KOPT-K1 (cell line): ENCODE measurements around the gene ADM5.

ENCODE experiments used
- H3K27ac ChIP-seq: fragments of 200-600 bp; sonication (generic); 2 replicates; pipeline ENCODE4 v1.5.1; 2016; ENCODE audit warnings: antibody characterized with exemption, mild to moderate bottlenecking, low read depth, low read length; ENCODE audit not compliant: poor library complexity, severe bottlenecking
- H3K36me3 ChIP-seq: fragments of 200-600 bp; sonication (generic); 2 replicates; pipeline ENCODE4 v1.5.1; 2017; ENCODE audit warnings: antibody characterized with exemption, mild to moderate bottlenecking, low read length, moderate library complexity; ENCODE audit not compliant: insufficient read depth
- H3K9me3 ChIP-seq: fragments of 200-600 bp; sonication (generic); 2 replicates; pipeline ENCODE4 v1.5.1; 2017; ENCODE audit warnings: antibody characterized with exemption, low read length, mild to moderate bottlenecking; ENCODE audit not compliant: insufficient read depth, poor library complexity, severe bottlenecking

The ADM5 gene

GRCh38 chr19:49654581-49654980, 34.8 kb upstream of the ADM5 start:
- H3K9me3 ChIP-seq = no peaks in the 10 kb centered on the region
- H3K27ac ChIP-seq = no peak overlapping the region
- H3K36me3 ChIP-seq = peaks cover 94% of the 10 kb centered on the region

- Histone ChIP-seq H3K36me3 (peaks cover 95% of the 10 kb centered on the region), H3K9me3 (no peaks in the 10 kb centered on the region), H3K27ac (no peak overlapping the region)
Observed at GRCh38 chr19:49655570-49656455, 33.6 kb upstream of the ADM5 start.

DNA sequence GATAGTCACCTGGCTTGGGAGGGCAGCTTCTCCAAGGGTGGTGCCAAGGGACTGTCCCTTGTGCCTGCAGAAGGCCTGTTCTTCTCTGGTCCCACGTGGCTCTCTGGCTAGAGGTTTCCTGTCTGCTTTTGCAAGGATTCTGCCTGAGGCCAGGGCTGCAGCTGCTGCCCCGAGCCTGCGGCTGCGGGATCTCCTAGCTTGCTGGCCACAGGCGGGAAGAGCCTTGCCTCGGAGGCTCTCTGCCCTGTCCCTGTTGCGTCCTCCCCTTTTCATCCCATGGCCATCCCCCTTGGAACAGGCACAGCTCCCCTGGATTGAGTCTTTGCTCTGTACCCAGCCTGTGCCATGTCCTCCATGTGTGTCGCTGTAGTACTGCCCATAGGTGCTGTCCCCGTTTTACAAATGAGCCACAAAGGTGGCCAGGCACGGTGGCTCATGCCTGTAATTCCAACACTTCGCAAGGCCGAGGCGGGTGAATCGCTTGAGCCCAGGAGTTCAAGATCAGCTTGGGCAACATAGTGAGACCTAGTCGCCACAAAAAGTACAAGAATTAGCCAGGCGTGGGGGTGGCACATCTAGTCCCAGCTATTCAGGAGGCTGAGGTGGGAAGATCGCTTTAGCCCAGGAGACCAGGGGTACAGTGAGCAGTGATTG, 32.8 kb upstream of the ADM5 start:
- no peak overlapping the region for H3K27ac ChIP-seq
- peaks cover 96% of the 10 kb centered on the region for H3K36me3 ChIP-seq
- no peaks in the 10 kb centered on the region for H3K9me3 ChIP-seq

DNA sequence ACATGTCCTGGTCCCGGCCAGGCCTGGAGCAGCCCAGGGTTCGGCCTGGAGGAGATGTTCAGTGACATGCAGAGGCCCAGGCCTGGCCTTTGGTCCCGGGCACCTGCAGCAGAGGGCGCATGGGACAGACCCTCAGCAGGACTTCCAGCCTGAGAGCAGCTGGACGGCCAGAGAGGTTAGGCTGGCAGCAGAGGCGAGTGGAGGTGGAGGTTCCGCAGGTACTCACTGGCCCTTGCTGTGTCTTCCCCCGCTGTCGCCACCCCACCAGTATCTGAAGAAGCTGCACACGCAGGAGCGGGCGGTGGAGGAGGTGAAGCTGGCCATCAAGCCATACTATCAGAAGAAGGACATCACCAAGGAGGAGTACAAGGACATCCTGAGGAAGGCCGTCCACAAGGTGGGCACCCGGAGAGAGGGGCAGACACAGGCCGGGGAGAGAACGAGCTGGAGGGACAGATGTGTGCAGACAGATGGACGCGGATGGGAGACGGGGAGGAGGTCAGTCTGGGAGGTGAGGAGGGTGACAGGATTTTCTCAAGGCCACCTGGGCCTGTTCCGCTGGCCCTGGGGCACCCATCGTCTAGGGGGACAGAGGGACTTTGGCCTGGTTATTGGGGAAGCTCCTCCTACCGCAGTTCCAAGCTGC, 31.8 kb upstream of the ADM5 start:
- no peak overlapping the region for H3K27ac ChIP-seq
- H3K9me3 ChIP-seq = no peaks in the 10 kb centered on the region
- H3K36me3 ChIP-seq = peaks cover 100% of the 10 kb centered on the region

GRCh38 chr19:49658139-49658517, 31.3 kb upstream of the ADM5 start:
- Histone ChIP-seq H3K36me3 (peaks cover 100% of the 10 kb centered on the region), H3K9me3 (no peaks in the 10 kb centered on the region), H3K27ac (no peak overlapping the region)

GRCh38 chr19:49658566-49659442, 30.6 kb upstream of the ADM5 start:
- Histone ChIP-seq H3K36me3 (peaks cover 96% of the 10 kb centered on the region), H3K9me3 (no peaks in the 10 kb centered on the region), H3K27ac (no peak overlapping the region)

- Histone ChIP-seq H3K36me3 (peaks cover 80% of the 10 kb centered on the region), H3K27ac (no peak overlapping the region), H3K9me3 (no peaks in the 10 kb centered on the region)
Observed at GRCh38 chr19:49660338-49660961, 28.9 kb upstream of the ADM5 start.

GRCh38 chr19:49662011-49662410, 27.4 kb upstream of the ADM5 start:
- H3K9me3 ChIP-seq = no peaks in the 10 kb centered on the region
- peaks cover 64% of the 10 kb centered on the region for H3K36me3 ChIP-seq
- no peak overlapping the region for H3K27ac ChIP-seq

GRCh38 chr19:49663224-49663623, 26.2 kb upstream of the ADM5 start:
- Histone ChIP-seq H3K9me3 (no peaks in the 10 kb centered on the region), H3K36me3 (peaks cover 59% of the 10 kb centered on the region), H3K27ac (peak overlapping the region; percentile 73)

DNA sequence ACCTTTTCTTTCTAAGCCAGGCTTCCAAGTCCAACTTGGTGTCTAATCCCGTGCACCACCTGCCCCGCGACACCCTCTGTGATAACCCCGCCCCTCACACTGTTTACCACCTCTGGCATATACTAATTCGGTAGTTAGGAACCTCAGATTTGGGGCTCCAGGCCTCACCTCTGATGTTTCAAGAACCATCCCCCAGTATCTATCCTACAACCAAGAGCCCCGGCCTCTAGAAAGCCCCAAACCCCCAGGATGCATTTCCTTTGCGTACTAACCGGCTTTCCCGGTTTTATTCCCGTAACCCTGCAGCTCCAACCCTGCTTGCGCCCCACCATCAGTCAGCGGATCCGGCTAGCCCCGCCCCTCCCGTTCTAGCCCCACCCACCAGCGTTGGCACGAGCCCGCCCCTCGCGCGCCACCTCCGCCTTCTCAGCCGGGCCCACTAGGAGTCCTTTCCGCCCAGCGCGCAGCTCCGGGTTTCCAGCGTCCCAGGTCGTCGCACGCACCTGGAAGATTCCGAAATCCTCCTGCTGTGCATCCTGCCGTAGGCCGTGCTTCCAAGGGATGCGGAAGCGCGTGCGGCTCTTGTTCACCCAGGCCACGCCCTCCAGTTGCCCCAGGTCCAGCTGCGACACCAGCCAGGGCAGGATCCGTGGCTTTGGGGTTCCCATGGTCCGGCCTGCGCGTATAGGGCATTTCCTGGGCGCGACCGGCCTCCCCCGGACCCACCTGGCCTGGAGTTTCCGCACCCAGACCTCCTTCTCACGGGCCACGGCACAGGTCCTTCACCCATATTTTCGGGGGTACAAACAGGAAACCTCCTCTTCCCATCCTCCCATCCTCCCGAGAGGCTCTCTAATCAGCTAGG, 25.0 kb upstream of the ADM5 start:
- Histone ChIP-seq H3K27ac (peak overlapping the region; percentile 73), H3K36me3 (peaks cover 55% of the 10 kb centered on the region), H3K9me3 (no peaks in the 10 kb centered on the region)

DNA sequence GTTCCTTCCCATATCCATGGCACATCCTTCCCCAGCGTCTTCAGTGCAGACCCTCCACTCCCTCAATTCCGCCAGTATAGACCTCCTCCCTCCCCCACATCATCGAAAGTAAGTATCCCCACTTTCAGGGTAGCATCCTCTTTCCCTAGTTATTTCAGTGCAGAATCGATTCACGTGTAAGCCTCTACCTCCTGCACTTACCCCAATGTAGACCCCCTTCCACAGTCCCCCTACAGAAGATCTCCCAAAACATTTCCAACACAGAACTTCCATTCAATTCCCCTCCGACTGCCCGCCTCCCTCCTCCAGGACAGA, 24.4 kb upstream of the ADM5 start:
- Histone ChIP-seq H3K9me3 (no peaks in the 10 kb centered on the region), H3K36me3 (peaks cover 55% of the 10 kb centered on the region)

GRCh38 chr19:49665351-49666119, 23.9 kb upstream of the ADM5 start, which contains the start of the genes BCL2L12 and IRF3:
Gene BCL2L12, plus strand, starts transcription at chr19:49665933. Its CDS starts 760 bp downstream, at chr19:49666693.
Gene IRF3, minus strand, starts transcription at chr19:49665857. Its CDS starts 1,019 bp downstream, at chr19:49664838.
- Histone ChIP-seq H3K27ac (peak within 1 kb of the TSS; percentile 73), H3K9me3 (no peaks in the 10 kb centered on the region), H3K36me3 (peaks cover 55% of the 10 kb centered on the region)

More for the DNA sequence above, 24.4 kb upstream of the ADM5 start:
- peak overlapping the region; percentile 73 for H3K27ac ChIP-seq

GRCh38 chr19:49666120-49666444, 23.3 kb upstream of the ADM5 start:
- Histone ChIP-seq H3K36me3 (peaks cover 54% of the 10 kb centered on the region), H3K9me3 (no peaks in the 10 kb centered on the region), H3K27ac (peak overlapping the region; percentile 73)
